HCT116 (cell line): ENCODE data around the gene SCARB1. TPM values are rescaled to one million over a fixed set of nuclear protein-coding genes. Genes with fewer than 3 reads are reported as not detected.

Experiments
- ATAC-seq: fragments of 200-7000 bp; cut with Tn5 transposase; 2 replicates; pipeline ENCODE4 v1.9.1; 2020; ENCODE audit warnings: mild to moderate bottlenecking, moderate library complexity
- BruUV-seq: library from RNA; stranded (reverse); fragments of 400-500 nt; replicated peaks from 2 replicates; lab custom pipeline; 2021; lab: Mats Ljungman, UMichigan
- CTCF ChIA-PET: fragments of 300-600 bp; sonication (Branson Sonifier 250); formaldehyde crosslinking; loops from one replicate; lab custom pipeline; 2021; ENCODE audit warnings: antibody characterized with exemption; lab: Charles Lee
- POLR2A ChIA-PET: fragments of 300-600, 350-600 bp; sonication (Branson Sonifier 250); formaldehyde crosslinking; loops from one replicate; lab custom pipeline; 2021; ENCODE audit warnings: antibody characterized with exemption; lab: Charles Lee
- RAD21 ChIA-PET, 2 experiments: fragments of 300-600 bp; sonication (Branson Sonifier 250); formaldehyde crosslinking; loops; one replicate each; lab custom pipeline; 2023; ENCODE audit warnings: low total read pairs in 2 of 2; ENCODE audit not compliant: uncharacterized antibody in 2 of 2, unreplicated experiment in 2 of 2, low non-redundant PET in 1 of 2; lab: Charles Lee
- DNase-seq: peaks from one replicate; pipeline ENCODE4 v3.0.0-alpha.2; 2010; ENCODE audit warnings: low read depth, low spot score
- H2AFZ ChIP-seq: fragments of 200-600 bp; shearing (Covaris generic), sonication (generic); 2 replicates; pipeline ENCODE4 v1.6.1; 2017; ENCODE audit warnings: low read depth, mixed run types, mixed read lengths, antibody characterized with exemption, low read length; ENCODE audit not compliant: poor library complexity, severe bottlenecking
- H3K27ac ChIP-seq: 2 replicates; pipeline ENCODE4 v1.5.1; 2012; ENCODE audit warnings: low read depth, low read length
- H3K27me3 ChIP-seq: fragments of 200-600 bp; sonication (generic); 2 replicates; pipeline ENCODE4 v1.6.1; 2016; ENCODE audit warnings: mixed run types, low read length, mixed read lengths; ENCODE audit not compliant: insufficient read depth
- H3K36me3 ChIP-seq, 2 experiments: fragments of 200-500 bp in 1 of 2; fragments of 200-600 bp in 1 of 2; sonication (Bioruptor generic) in 1 of 2; sonication (generic) in 1 of 2; 2 replicates each; pipeline versions ENCODE4 v1.5.1 to v1.6.1; 2014 to 2016; ENCODE audit warnings: low read length in 2 of 2, inconsistent platforms in 1 of 2, mixed read lengths in 1 of 2, mixed run types in 1 of 2; ENCODE audit not compliant: insufficient read depth in 2 of 2, control insufficient read depth in 1 of 2
- H3K4me1 ChIP-seq, 2 experiments: fragments of 200-600 bp in 1 of 2; sonication (generic) in 1 of 2; 2 replicates each; pipeline versions ENCODE4 v1.5.1 to v1.6.1; 2012 to 2017; ENCODE audit warnings: low read length in 2 of 2, inconsistent platforms in 1 of 2, mild to moderate bottlenecking in 1 of 2, mixed read lengths in 1 of 2, mixed run types in 1 of 2, moderate library complexity in 1 of 2; ENCODE audit not compliant: insufficient read depth in 2 of 2, control insufficient read depth in 1 of 2
- H3K4me2 ChIP-seq: fragments of 200-600 bp; sonication (generic); 2 replicates; pipeline ENCODE4 v1.6.1; 2017; ENCODE audit warnings: mixed run types, low read length, mixed read lengths
- H3K4me3 ChIP-seq, 2 experiments: fragments of 200-600 bp in 1 of 2; sonication (generic) in 1 of 2; replicated peaks in 1 of 2; 2 replicates each; pipeline ENCODE4 v1.5.1; 2011 to 2016; ENCODE audit warnings: low read length in 2 of 2, control low read depth in 1 of 2, low read depth in 1 of 2, mild to moderate bottlenecking in 1 of 2, mixed read lengths in 1 of 2, mixed run types in 1 of 2
- H3K79me2 ChIP-seq: fragments of 200-600 bp; sonication (generic); 2 replicates; pipeline ENCODE4 v1.6.1; 2017; ENCODE audit warnings: mild to moderate bottlenecking, mixed run types, low read length, moderate library complexity, mixed read lengths; ENCODE audit not compliant: insufficient read depth
- H3K9ac ChIP-seq: fragments of 200-600 bp; sonication (generic); 2 replicates; pipeline ENCODE4 v1.6.1; 2016; ENCODE audit warnings: low read length, mixed read lengths
- H3K9me2 ChIP-seq: fragments of 200-600 bp; sonication (generic), shearing (Covaris generic); 2 replicates; pipeline ENCODE4 v1.6.1; 2017; ENCODE audit warnings: mixed run types, mild to moderate bottlenecking, moderate library complexity; ENCODE audit not compliant: insufficient read depth
- H3K9me3 ChIP-seq, 2 experiments: fragments of 200-500 bp in 1 of 2; fragments of 200-600 bp in 1 of 2; sonication (Bioruptor generic) in 1 of 2; sonication (generic) in 1 of 2; 2 replicates each; pipeline ENCODE4 v1.6.1; 2014 to 2017; ENCODE audit warnings: low read length in 2 of 2, mixed read lengths in 2 of 2, inconsistent platforms in 1 of 2, low read depth in 1 of 2, mild to moderate bottlenecking in 1 of 2, mixed run types in 1 of 2, moderate library complexity in 1 of 2; ENCODE audit not compliant: control insufficient read depth in 1 of 2, insufficient read depth in 1 of 2
- H4K20me1 ChIP-seq: fragments of 200-600 bp; sonication (generic), shearing (Covaris generic); 2 replicates; pipeline ENCODE4 v1.6.1; 2017; ENCODE audit warnings: mixed run types, mild to moderate bottlenecking, moderate library complexity; ENCODE audit not compliant: insufficient read depth
- CBX3 ChIP-seq: IDR thresholded peaks from 2 replicates; pipeline ENCODE4 v1.6.1; 2012; ENCODE audit warnings: low read depth
- EGR1 ChIP-seq: IDR thresholded peaks from 2 replicates; pipeline ENCODE4 v1.6.1; 2012; ENCODE audit warnings: low read depth
- intact Hi-C: fragments of 100-400 bp; cut with micrococcal nuclease; formaldehyde crosslinking; loops from 2 replicates; pipeline ENCODE4 v1.10.0; 2022
- total RNA-seq: library from RNA; stranded (reverse); gene quantifications from one replicate; pipeline ENCODE4 v1.2.1, GENCODE V29; 2021; ENCODE audit not compliant: unreplicated experiment
- TF ChIP-seq, protein P1 (sequence below), 3 experiments: fragments of 200-600 bp in 1 of 3; sonication (generic) in 1 of 3; IDR thresholded peaks in 2 of 3; conservative IDR thresholded peaks in 1 of 3; 2 replicates each; pipeline ENCODE4 v1.5.1; 2012 to 2017; ENCODE audit warnings: low read depth in 2 of 3, low read length in 2 of 3, antibody characterized with exemption in 1 of 3, borderline replicate concordance in 1 of 3, control low read depth in 1 of 3, mild to moderate bottlenecking in 1 of 3, mixed read lengths in 1 of 3, mixed run types in 1 of 3, moderate library complexity in 1 of 3; ENCODE audit not compliant: insufficient read depth in 1 of 3
- TF ChIP-seq, protein P2 (sequence below): IDR thresholded peaks from 2 replicates; pipeline ENCODE4 v1.6.1; 2012
- TF ChIP-seq, protein P3 (sequence below): IDR thresholded peaks from 2 replicates; pipeline ENCODE4 v1.6.1; 2012; ENCODE audit warnings: low read depth

SCARB1 gene
- total RNA-seq, 1 experiment from 2014 or later = 95.5 TPM

DNA sequence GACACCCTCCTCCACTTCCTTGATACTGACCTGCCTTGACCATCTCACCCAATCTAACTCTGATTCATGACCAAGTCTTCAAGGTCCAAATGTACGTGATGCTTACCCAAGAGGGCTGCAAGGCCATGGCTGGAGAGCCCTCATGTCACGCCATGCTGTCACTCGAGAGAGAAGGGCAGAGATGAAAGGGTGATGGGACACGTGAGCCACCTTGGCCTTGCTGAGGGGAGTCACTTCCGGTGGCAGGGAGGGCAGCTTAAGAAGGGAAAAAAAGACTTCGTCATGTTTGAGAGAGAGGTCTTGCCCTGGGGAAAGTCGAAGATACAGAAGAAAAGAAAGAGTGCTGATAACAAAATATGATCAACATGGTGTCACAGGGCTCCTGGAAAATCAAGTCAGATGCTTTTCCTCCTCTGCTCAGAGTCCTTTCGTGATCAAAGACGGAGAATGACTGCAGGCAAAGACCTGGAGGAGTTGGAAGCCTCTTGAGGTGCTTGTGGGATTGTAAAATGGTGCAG is 3.3 kb upstream of the SCARB1 start (continued):
- TF ChIP-seq, protein P1, sequence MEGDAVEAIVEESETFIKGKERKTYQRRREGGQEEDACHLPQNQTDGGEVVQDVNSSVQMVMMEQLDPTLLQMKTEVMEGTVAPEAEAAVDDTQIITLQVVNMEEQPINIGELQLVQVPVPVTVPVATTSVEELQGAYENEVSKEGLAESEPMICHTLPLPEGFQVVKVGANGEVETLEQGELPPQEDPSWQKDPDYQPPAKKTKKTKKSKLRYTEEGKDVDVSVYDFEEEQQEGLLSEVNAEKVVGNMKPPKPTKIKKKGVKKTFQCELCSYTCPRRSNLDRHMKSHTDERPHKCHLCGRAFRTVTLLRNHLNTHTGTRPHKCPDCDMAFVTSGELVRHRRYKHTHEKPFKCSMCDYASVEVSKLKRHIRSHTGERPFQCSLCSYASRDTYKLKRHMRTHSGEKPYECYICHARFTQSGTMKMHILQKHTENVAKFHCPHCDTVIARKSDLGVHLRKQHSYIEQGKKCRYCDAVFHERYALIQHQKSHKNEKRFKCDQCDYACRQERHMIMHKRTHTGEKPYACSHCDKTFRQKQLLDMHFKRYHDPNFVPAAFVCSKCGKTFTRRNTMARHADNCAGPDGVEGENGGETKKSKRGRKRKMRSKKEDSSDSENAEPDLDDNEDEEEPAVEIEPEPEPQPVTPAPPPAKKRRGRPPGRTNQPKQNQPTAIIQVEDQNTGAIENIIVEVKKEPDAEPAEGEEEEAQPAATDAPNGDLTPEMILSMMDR (IDR thresholded peaks at IDR 0.05 in 2 of 3, conservative IDR thresholded peaks at IDR 0.05 in 1 of 3; ENCODE audit: borderline replicate concordance in 1 of 3, insufficient read depth in 1 of 3, low read depth in 2 of 3, low read length in 2 of 3) = no peak
- TF ChIP-seq, protein P2, sequence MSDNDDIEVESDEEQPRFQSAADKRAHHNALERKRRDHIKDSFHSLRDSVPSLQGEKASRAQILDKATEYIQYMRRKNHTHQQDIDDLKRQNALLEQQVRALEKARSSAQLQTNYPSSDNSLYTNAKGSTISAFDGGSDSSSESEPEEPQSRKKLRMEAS = no peak
- TF ChIP-seq, all 23 proteins: peak for 0

DNA sequence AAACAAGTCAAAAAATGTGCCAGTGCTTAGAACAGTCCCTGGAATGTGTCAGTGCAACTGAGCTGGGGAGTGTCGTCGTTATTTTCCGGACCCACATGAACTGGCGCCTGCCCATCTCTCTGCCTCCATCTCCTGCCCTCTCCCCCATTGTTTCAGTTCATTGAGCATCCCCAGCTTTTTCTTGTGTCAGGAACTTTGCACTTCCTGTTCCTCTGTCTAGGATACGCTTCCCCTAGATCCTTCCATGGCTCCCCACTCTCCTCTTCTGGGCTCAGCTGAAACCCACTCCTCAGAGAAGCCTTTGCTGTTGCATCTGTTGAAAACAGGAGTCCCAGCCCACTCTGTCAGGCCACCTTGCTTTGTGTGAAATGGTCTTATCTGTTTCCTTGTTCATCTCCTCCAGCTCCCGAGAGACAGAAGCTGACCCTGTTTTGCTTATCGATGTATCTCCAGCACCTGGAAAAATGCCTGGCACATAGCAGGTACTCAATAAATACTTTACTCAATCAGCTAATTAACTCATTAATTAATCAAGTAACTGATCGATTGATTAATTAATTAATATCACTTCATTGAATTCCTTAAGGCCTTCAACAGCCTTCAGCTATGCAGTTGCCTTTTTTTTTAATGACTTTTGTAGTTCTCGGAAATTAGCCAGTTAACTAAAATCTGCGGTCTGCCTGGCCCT is 2.7 kb upstream of the SCARB1 start:
- no peaks in the 10 kb centered on the region for H3K36me3 ChIP-seq
- no peak overlapping the region for H3K4me2 ChIP-seq
- RAD21 ChIA-PET = no interaction called here
- TF ChIP-seq CBX3 (no peak), EGR1 (no peak)
- TF ChIP-seq, protein P3, sequence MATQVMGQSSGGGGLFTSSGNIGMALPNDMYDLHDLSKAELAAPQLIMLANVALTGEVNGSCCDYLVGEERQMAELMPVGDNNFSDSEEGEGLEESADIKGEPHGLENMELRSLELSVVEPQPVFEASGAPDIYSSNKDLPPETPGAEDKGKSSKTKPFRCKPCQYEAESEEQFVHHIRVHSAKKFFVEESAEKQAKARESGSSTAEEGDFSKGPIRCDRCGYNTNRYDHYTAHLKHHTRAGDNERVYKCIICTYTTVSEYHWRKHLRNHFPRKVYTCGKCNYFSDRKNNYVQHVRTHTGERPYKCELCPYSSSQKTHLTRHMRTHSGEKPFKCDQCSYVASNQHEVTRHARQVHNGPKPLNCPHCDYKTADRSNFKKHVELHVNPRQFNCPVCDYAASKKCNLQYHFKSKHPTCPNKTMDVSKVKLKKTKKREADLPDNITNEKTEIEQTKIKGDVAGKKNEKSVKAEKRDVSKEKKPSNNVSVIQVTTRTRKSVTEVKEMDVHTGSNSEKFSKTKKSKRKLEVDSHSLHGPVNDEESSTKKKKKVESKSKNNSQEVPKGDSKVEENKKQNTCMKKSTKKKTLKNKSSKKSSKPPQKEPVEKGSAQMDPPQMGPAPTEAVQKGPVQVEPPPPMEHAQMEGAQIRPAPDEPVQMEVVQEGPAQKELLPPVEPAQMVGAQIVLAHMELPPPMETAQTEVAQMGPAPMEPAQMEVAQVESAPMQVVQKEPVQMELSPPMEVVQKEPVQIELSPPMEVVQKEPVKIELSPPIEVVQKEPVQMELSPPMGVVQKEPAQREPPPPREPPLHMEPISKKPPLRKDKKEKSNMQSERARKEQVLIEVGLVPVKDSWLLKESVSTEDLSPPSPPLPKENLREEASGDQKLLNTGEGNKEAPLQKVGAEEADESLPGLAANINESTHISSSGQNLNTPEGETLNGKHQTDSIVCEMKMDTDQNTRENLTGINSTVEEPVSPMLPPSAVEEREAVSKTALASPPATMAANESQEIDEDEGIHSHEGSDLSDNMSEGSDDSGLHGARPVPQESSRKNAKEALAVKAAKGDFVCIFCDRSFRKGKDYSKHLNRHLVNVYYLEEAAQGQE = no peak
- ATAC-seq (no peak), DNase-seq (no peak)
- POLR2A ChIA-PET = no interaction called here
- H2AFZ ChIP-seq = no peak overlapping the region
- intact Hi-C loops = no loop called here
- no peak overlapping the region for H3K27ac ChIP-seq
- BruUV-seq = no TSS peak
- H4K20me1 ChIP-seq = no peaks in the 10 kb centered on the region
- H3K4me1 ChIP-seq = peaks cover 18 to 46% of the 10 kb centered on the region in 2 experiments
- H3K4me3 ChIP-seq = no peak overlapping the region
- no peak overlapping the region for H3K9ac ChIP-seq
- no peaks in the 10 kb centered on the region for H3K27me3 ChIP-seq
- CTCF ChIA-PET = no interaction called here
- H3K79me2 ChIP-seq = peaks cover 22% of the 10 kb centered on the region
- H3K9me2 ChIP-seq = no peaks in the 10 kb centered on the region
- H3K9me3 ChIP-seq = no peaks in the 10 kb centered on the region
